A673 (cell line): Measurements from ENCODE around the gene GABRG3. TPM values are rescaled to one million over a fixed set of nuclear protein-coding genes. Genes with fewer than 3 reads are reported as not detected.

Experiments used
- BruUV-seq: library from RNA; stranded (reverse); fragments of 400-500 nt; replicated peaks from 2 replicates; lab custom pipeline; 2021; lab: Mats Ljungman, UMichigan
- CTCF ChIA-PET: fragments of 300-600 bp; sonication (Branson Sonifier 250); formaldehyde crosslinking; loops from one replicate; lab custom pipeline; 2022; ENCODE audit warnings: antibody characterized with exemption; lab: Charles Lee
- POLR2A ChIA-PET: fragments of 300-600 bp; sonication (Branson Sonifier 250); formaldehyde crosslinking; loops from one replicate; lab custom pipeline; 2022; ENCODE audit warnings: antibody characterized with exemption; ENCODE audit not compliant: low non-redundant PET; lab: Charles Lee
- DNase-seq: peaks from one replicate; pipeline ENCODE4 v3.0.0-alpha.2; 2015; ENCODE audit warnings: low spot score
- H3K27ac ChIP-seq: fragments of 200-600 bp; sonication (generic); 2 replicates; pipeline ENCODE4 v1.5.1; 2016; ENCODE audit warnings: mixed run types, low read depth, mild to moderate bottlenecking, mixed read lengths, antibody characterized with exemption, low read length; ENCODE audit not compliant: poor library complexity, severe bottlenecking
- H3K27me3 ChIP-seq: fragments of 200-600 bp; sonication (generic); replicated peaks from 2 replicates; pipeline ENCODE4 v1.6.1; 2017; ENCODE audit warnings: mixed run types, low read depth, mild to moderate bottlenecking, mixed read lengths, antibody characterized with exemption, low read length; ENCODE audit not compliant: insufficient read depth, poor library complexity
- H3K36me3 ChIP-seq: fragments of 200-600 bp; sonication (generic); 2 replicates; pipeline ENCODE4 v1.6.1; 2016; ENCODE audit warnings: mixed run types, mild to moderate bottlenecking, mixed read lengths, antibody characterized with exemption, low read length; ENCODE audit not compliant: insufficient read depth, poor library complexity, severe bottlenecking
- H3K4me1 ChIP-seq: fragments of 200-600 bp; sonication (generic); 2 replicates; pipeline ENCODE4 v1.6.1; 2017; ENCODE audit warnings: mixed run types, mild to moderate bottlenecking, mixed read lengths, antibody characterized with exemption, low read length; ENCODE audit not compliant: insufficient read depth, poor library complexity, severe bottlenecking
- H3K4me3 ChIP-seq: fragments of 200-600 bp; sonication (generic); 2 replicates; pipeline ENCODE4 v1.5.1; 2016; ENCODE audit warnings: low read depth, mixed run types, mild to moderate bottlenecking, mixed read lengths, low read length; ENCODE audit not compliant: poor library complexity, severe bottlenecking
- H3K9me3 ChIP-seq: fragments of 200-600 bp; sonication (generic); 2 replicates; pipeline ENCODE4 v1.6.1; 2016; ENCODE audit warnings: mixed run types, low read depth, mild to moderate bottlenecking, mixed read lengths, antibody characterized with exemption, low read length; ENCODE audit not compliant: poor library complexity, severe bottlenecking
- EZH2 ChIP-seq: fragments of 200-600 bp; sonication (generic); IDR thresholded peaks from 2 replicates; pipeline ENCODE4 v1.6.1; 2017; ENCODE audit warnings: borderline replicate concordance, low read depth, mild to moderate bottlenecking, mixed read lengths, antibody characterized with exemption, low read length; ENCODE audit not compliant: poor library complexity, severe bottlenecking
- intact Hi-C: fragments of 100-400 bp; cut with micrococcal nuclease; formaldehyde crosslinking; loops from one replicate; pipeline ENCODE4 v1.10.0; 2022; ENCODE audit not compliant: unreplicated experiment
- total RNA-seq: library from RNA; stranded (reverse); gene quantifications from 2 replicates; pipeline ENCODE4 v1.2.3, GENCODE V29; 2021
- TF ChIP-seq, protein P1 (sequence below): fragments of 300-800, 200-600 bp; sonication (generic); conservative IDR thresholded peaks from 2 replicates; pipeline ENCODE4 v1.5.1; 2017; ENCODE audit warnings: low read depth, mild to moderate bottlenecking, antibody characterized with exemption, low read length, moderate library complexity, mixed read lengths

The GABRG3 gene
- total RNA-seq, 1 experiment from 2014 or later: not detected

DNA sequence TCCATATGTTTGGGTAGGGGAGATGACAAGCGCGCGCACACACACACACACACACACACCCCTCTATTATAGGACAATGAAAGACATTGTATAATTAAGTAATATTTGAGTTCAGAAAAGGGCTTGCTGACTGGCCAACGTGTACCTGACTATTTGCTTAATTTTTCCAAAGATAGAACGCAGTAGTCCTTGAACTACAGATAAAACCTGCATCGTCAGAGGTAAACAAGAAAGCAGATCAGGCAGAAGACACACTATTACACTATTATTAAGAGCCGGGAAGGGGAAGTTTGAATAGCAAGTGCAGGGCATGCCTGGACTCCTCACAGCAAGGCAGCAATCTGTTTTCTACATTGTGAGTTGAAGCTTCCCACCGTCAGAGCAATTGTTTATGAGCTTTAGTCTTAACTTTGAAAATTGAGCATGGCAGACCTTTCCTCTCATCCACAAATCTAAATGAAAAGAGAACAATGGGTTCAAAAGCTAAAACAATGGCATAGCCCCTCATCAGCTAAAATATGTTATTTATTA, 427.7 kb downstream of the GABRG3 start:
- DNase-seq: no peak
- peaks cover 24% of the 10 kb centered on the region for H3K9me3 ChIP-seq
- H3K36me3 ChIP-seq: no peaks in the 10 kb centered on the region
- TF ChIP-seq EZH2: no peak
- TF ChIP-seq, protein P1, sequence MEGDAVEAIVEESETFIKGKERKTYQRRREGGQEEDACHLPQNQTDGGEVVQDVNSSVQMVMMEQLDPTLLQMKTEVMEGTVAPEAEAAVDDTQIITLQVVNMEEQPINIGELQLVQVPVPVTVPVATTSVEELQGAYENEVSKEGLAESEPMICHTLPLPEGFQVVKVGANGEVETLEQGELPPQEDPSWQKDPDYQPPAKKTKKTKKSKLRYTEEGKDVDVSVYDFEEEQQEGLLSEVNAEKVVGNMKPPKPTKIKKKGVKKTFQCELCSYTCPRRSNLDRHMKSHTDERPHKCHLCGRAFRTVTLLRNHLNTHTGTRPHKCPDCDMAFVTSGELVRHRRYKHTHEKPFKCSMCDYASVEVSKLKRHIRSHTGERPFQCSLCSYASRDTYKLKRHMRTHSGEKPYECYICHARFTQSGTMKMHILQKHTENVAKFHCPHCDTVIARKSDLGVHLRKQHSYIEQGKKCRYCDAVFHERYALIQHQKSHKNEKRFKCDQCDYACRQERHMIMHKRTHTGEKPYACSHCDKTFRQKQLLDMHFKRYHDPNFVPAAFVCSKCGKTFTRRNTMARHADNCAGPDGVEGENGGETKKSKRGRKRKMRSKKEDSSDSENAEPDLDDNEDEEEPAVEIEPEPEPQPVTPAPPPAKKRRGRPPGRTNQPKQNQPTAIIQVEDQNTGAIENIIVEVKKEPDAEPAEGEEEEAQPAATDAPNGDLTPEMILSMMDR: no peak
- BruUV-seq: no TSS peak
- intact Hi-C loops: no loop called here
- CTCF ChIA-PET: no interaction called here
- POLR2A ChIA-PET: no interaction called here
- H3K27me3 ChIP-seq: no peaks in the 10 kb centered on the region
- no peaks in the 10 kb centered on the region for H3K4me1 ChIP-seq
- no peak overlapping the region for H3K27ac ChIP-seq
- no peak overlapping the region for H3K4me3 ChIP-seq

DNA sequence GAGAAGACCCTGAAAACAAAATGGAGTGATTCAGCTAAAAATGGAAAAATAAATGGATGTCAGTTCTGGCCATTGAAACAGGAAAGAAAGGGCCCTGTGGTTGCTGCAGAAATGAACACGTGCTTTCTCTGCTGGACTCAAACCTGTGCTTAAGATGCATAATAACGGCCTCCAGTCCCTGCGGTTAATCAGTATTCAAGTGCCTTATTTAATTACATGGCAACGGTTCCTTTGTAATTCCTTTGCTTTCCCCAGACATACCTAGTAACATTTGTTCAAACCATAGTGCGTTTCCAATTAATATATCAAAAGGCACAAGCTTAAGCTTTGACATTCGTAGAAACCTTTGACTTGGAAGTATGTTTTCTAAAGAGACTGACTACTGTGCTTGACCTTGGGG, 428.3 kb downstream of the GABRG3 start:
- no peak for DNase-seq
- BruUV-seq: no TSS peak
- Histone ChIP-seq H3K9me3 (peaks cover 26% of the 10 kb centered on the region), H3K4me1 (no peaks in the 10 kb centered on the region), H3K4me3 (no peak overlapping the region), H3K27me3 (no peaks in the 10 kb centered on the region), H3K27ac (no peak overlapping the region), H3K36me3 (no peaks in the 10 kb centered on the region)
- TF ChIP-seq EZH2: no peak
- TF ChIP-seq, protein P1: no peak
- ChIA-PET POLR2A (no interaction called here), CTCF (no interaction called here)
- intact Hi-C loops: no loop called here

DNA sequence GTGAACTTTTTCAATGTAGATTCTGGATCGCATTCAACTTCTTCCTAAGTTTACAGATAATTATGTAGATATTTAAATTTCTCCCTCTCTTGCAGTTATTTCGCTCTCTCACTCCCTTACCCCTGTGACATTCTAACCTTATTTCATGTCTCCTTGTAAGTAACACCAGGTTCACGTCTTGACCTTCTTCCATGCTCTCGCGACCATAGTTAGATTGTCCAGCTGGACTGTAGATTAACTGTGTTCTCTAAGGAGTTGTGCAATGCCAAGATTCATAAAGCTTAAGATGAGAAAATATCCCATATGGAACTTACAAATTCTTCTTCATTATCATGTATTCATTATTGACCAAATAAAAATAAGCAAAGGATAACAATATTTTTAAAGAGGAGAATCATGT, 430.5 kb downstream of the GABRG3 start:
- CTCF ChIA-PET: no interaction called here
- H3K4me1 ChIP-seq: no peaks in the 10 kb centered on the region
- no peaks in the 10 kb centered on the region for H3K27me3 ChIP-seq
- H3K27ac ChIP-seq: no peak overlapping the region
- no peaks in the 10 kb centered on the region for H3K36me3 ChIP-seq
- intact Hi-C loops: no loop called here
- peaks cover 35% of the 10 kb centered on the region for H3K9me3 ChIP-seq
- TF ChIP-seq, protein P1: no peak
- no peak for TF ChIP-seq EZH2
- no peak for DNase-seq
- POLR2A ChIA-PET: no interaction called here
- H3K4me3 ChIP-seq: no peak overlapping the region
- BruUV-seq: no TSS peak
